IMR-90 (cell line): ENCODE results near the gene KRTAP12-1. TPM values are rescaled to one million over a fixed set of nuclear protein-coding genes. Genes with fewer than 3 reads are reported as not detected.

Experiments used
- ATAC-seq: fragments of 200-7000 bp; cut with Tn5 transposase; 2 replicates; pipeline ENCODE4 v1.9.1; 2020; ENCODE audit warnings: low read depth, mild to moderate bottlenecking, moderate library complexity
- BruUV-seq: library from RNA; stranded (reverse); fragments of 400-500 nt; replicated peaks from 2 replicates; lab custom pipeline; 2021; lab: Mats Ljungman, UMichigan
- CTCF ChIA-PET: fragments of 300-600 bp; formaldehyde crosslinking; extraction: SDS; loops from one replicate; lab custom pipeline; 2021; ENCODE audit warnings: antibody characterized with exemption; lab: Yijun Ruan, JAX
- POLR2A ChIA-PET: fragments of 300-600 bp; sonication (Branson Sonifier 250); formaldehyde crosslinking; loops from one replicate; lab custom pipeline; 2022; ENCODE audit warnings: antibody characterized with exemption; ENCODE audit not compliant: unreplicated experiment; lab: Charles Lee
- DNase-seq: peaks from one replicate; pipeline ENCODE4 v3.0.0; 2013
- H2AFZ ChIP-seq: replicated peaks from 2 replicates; pipeline ENCODE3; 2013; ENCODE audit warnings: low read length, mild to moderate bottlenecking; ENCODE audit not compliant: poor library complexity
- H2AK5ac ChIP-seq: 2 replicates; pipeline ENCODE4 v1.6.1; 2013; ENCODE audit warnings: low read depth, low read length, inconsistent platforms
- H2AK9ac ChIP-seq: replicated peaks from 2 replicates; pipeline ENCODE3; 2013; ENCODE audit warnings: mild to moderate bottlenecking, low read depth, low read length, moderate library complexity; ENCODE audit not compliant: poor library complexity
- H2BK120ac ChIP-seq: 2 replicates; pipeline ENCODE4 v1.6.1; 2013; ENCODE audit warnings: low read depth, low read length, inconsistent platforms
- H2BK15ac ChIP-seq: 3 replicates; pipeline ENCODE4 v1.6.1; 2013; ENCODE audit warnings: low read depth, low read length, inconsistent platforms
- H2BK20ac ChIP-seq: 2 replicates; pipeline ENCODE4 v1.6.1; 2013; ENCODE audit warnings: low read depth, mild to moderate bottlenecking, inconsistent platforms, low read length, moderate library complexity
- H2BK5ac ChIP-seq: 2 replicates; pipeline ENCODE4 v1.6.1; 2013; ENCODE audit warnings: mild to moderate bottlenecking, low read depth, low read length, inconsistent platforms; ENCODE audit not compliant: poor library complexity, severe bottlenecking
- H3K14ac ChIP-seq: replicated peaks from 2 replicates; pipeline ENCODE4 v1.6.1; 2013; ENCODE audit warnings: low read depth, low read length, inconsistent platforms
- H3K18ac ChIP-seq: 2 replicates; pipeline ENCODE4 v1.6.1; 2013; ENCODE audit warnings: low read depth, low read length, control low read depth
- H3K23ac ChIP-seq: 2 replicates; pipeline ENCODE4 v1.6.1; 2013; ENCODE audit warnings: low read depth, low read length, inconsistent platforms
- H3K27ac ChIP-seq: 2 replicates; pipeline ENCODE4 v1.5.1; 2013; ENCODE audit warnings: mild to moderate bottlenecking, control low read depth, low read length; ENCODE audit not compliant: insufficient read depth
- H3K27me3 ChIP-seq: 2 replicates; pipeline ENCODE4 v1.6.1; 2013; ENCODE audit warnings: low read length; ENCODE audit not compliant: control insufficient read depth, insufficient read depth
- H3K36me3 ChIP-seq: 2 replicates; pipeline ENCODE4 v1.6.1; 2013; ENCODE audit warnings: low read length, mixed read lengths; ENCODE audit not compliant: control insufficient read depth, insufficient read depth
- H3K4ac ChIP-seq: 2 replicates; pipeline ENCODE4 v1.6.1; 2013; ENCODE audit warnings: low read depth, low read length, inconsistent platforms
- H3K4me1 ChIP-seq: 2 replicates; pipeline ENCODE4 v1.6.1; 2013; ENCODE audit warnings: low read length, mixed read lengths; ENCODE audit not compliant: control insufficient read depth, insufficient read depth
- H3K4me2 ChIP-seq: 2 replicates; pipeline ENCODE4 v1.6.1; 2013; ENCODE audit warnings: low read depth, mild to moderate bottlenecking, control low read depth, low read length, moderate library complexity
- H3K4me3 ChIP-seq: 2 replicates; pipeline ENCODE4 v1.5.1; 2013; ENCODE audit warnings: low read depth, mild to moderate bottlenecking, control low read depth, low read length, moderate library complexity; ENCODE audit not compliant: insufficient read depth
- H3K56ac ChIP-seq: 2 replicates; pipeline ENCODE4 v1.6.1; 2013; ENCODE audit warnings: low read length, inconsistent platforms; ENCODE audit not compliant: insufficient read depth; ENCODE audit errors: extremely low read depth
- H3K79me1 ChIP-seq, 2 experiments: 2 replicates each; pipeline ENCODE4 v1.6.1; 2013; ENCODE audit warnings: low read length in 2 of 2, inconsistent platforms in 1 of 2, low read depth in 1 of 2
- H3K9ac ChIP-seq: 2 replicates; pipeline ENCODE4 v1.6.1; 2013; ENCODE audit warnings: low read depth, low read length, control low read depth
- H3K9me1 ChIP-seq: 2 replicates; pipeline ENCODE4 v1.6.1; 2013; ENCODE audit warnings: low read length, inconsistent platforms; ENCODE audit not compliant: insufficient read depth
- H3K9me3 ChIP-seq: 2 replicates; pipeline ENCODE4 v1.6.1; 2013; ENCODE audit warnings: low read length; ENCODE audit not compliant: control insufficient read depth, insufficient read depth
- H4K20me1 ChIP-seq: 2 replicates; pipeline ENCODE4 v1.6.1; 2013; ENCODE audit warnings: low read length, inconsistent platforms; ENCODE audit not compliant: insufficient read depth
- H4K5ac ChIP-seq: 2 replicates; pipeline ENCODE4 v1.6.1; 2013; ENCODE audit warnings: mild to moderate bottlenecking, low read depth, low read length, control low read depth
- H4K8ac ChIP-seq, 2 experiments: 2 replicates each; pipeline ENCODE4 v1.6.1; 2013; ENCODE audit warnings: low read depth in 2 of 2, low read length in 2 of 2, control low read depth in 1 of 2, inconsistent platforms in 1 of 2
- H4K91ac ChIP-seq: 2 replicates; pipeline ENCODE4 v1.6.1; 2013; ENCODE audit warnings: low read depth, low read length, inconsistent platforms; ENCODE audit not compliant: insufficient read depth
- BHLHE40 ChIP-seq: fragments of 150-350 bp; IDR thresholded peaks from 2 replicates; pipeline ENCODE4 v1.6.1; 2016; ENCODE audit warnings: mild to moderate bottlenecking, low read depth, low read length
- CEBPB ChIP-seq: IDR thresholded peaks from 2 replicates; pipeline ENCODE4 v1.6.1; 2012; ENCODE audit warnings: low read depth, low read length, improper control_type of control experiment
- CHD1 ChIP-seq: IDR thresholded peaks from 2 replicates; pipeline ENCODE4 v1.6.1; 2012; ENCODE audit warnings: low read depth, low read length, improper control_type of control experiment
- CTCF ChIP-seq: conservative IDR thresholded peaks from 2 replicates; pipeline ENCODE4 v1.5.1; 2012; ENCODE audit warnings: mild to moderate bottlenecking, low read depth, low read length, improper control_type of control experiment
- FOS ChIP-seq: fragments of 150-350 bp; IDR thresholded peaks from 2 replicates; pipeline ENCODE4 v1.6.1; 2016; ENCODE audit warnings: low read depth, low read length
- MAFK ChIP-seq: IDR thresholded peaks from 2 replicates; pipeline ENCODE4 v1.6.1; 2012; ENCODE audit warnings: low read depth, low read length, improper control_type of control experiment
- MAZ ChIP-seq: IDR thresholded peaks from 2 replicates; pipeline ENCODE4 v1.6.1; 2012; ENCODE audit warnings: low read depth, mild to moderate bottlenecking, low read length, improper control_type of control experiment, moderate library complexity, borderline replicate concordance
- MXI1 ChIP-seq: IDR thresholded peaks from 2 replicates; pipeline ENCODE4 v1.6.1; 2012; ENCODE audit warnings: low read depth, mild to moderate bottlenecking, low read length, moderate library complexity, borderline replicate concordance
- NFE2L2 ChIP-seq: fragments of 150-350 bp; IDR thresholded peaks from 2 replicates; pipeline ENCODE4 v1.6.1; 2016; ENCODE audit warnings: low read depth, mild to moderate bottlenecking, low read length
- POLR2A ChIP-seq: IDR thresholded peaks from 2 replicates; pipeline ENCODE4 v1.6.1; 2012; ENCODE audit warnings: mild to moderate bottlenecking, low read depth, low read length
- RAD21 ChIP-seq: IDR thresholded peaks from 2 replicates; pipeline ENCODE4 v1.6.1; 2012; ENCODE audit warnings: low read length, improper control_type of control experiment
- RCOR1 ChIP-seq: IDR thresholded peaks from 2 replicates; pipeline ENCODE4 v1.6.1; 2012; ENCODE audit warnings: mild to moderate bottlenecking, low read length, improper control_type of control experiment; ENCODE audit not compliant: insufficient replicate concordance
- RFX5 ChIP-seq: IDR thresholded peaks from 2 replicates; pipeline ENCODE4 v1.8.0; 2012; ENCODE audit warnings: low read depth, mild to moderate bottlenecking, low read length, moderate library complexity
- SMC3 ChIP-seq: fragments of 150-350 bp; IDR thresholded peaks from 2 replicates; pipeline ENCODE4 v1.6.1; 2016; ENCODE audit warnings: low read depth, mild to moderate bottlenecking, antibody characterized with exemption, low read length, moderate library complexity
- WGBS, 2 experiments: methylation state at CpG; one replicate each; pipeline versions ENCODE4 v1.1.5 to v1.1.7; 2013; ENCODE audit warnings: missing lambda C conversion rate in 2 of 2; ENCODE audit not compliant: insufficient read length in 1 of 2; ENCODE audit errors: extremely low coverage in 2 of 2; 5-methylcytosine and 5-hydroxymethylcytosine counted together
- dilution Hi-C: fragments of 300-500 bp; cut with HindIII; formaldehyde crosslinking; loops from one replicate; pipeline ENCODE4 v1.14.3; 2018; ENCODE audit warnings: low sequenced_read_pairs; ENCODE audit not compliant: unreplicated experiment
- in situ Hi-C: fragments of 300-500 bp; cut with MboI; formaldehyde crosslinking; loops from 3 replicates; pipeline ENCODE4 v1.14.3; 2019; ENCODE audit warnings: low sequenced_read_pairs, inconsistent platforms, mixed read lengths
- intact Hi-C: fragments of 100-400 bp; cut with micrococcal nuclease; formaldehyde crosslinking; loops from 2 replicates; pipeline ENCODE4 v1.10.0; 2022
- polyA plus RNA-seq, 3 experiments: library from polyadenylated mRNA; depleted of rRNA; stranded (reverse); fragments of >200 nt; gene quantifications; 2 replicates each; pipeline ENCODE4 v1.2.3, GENCODE V29; 2012; ENCODE audit warnings: low replicate concordance in 1 of 3
- total RNA-seq: library from RNA; depleted of rRNA; stranded (reverse); fragments of >200 nt; gene quantifications from 2 replicates; pipeline ENCODE4 v1.2.3, GENCODE V29; 2012
- TF ChIP-seq, protein P1 (sequence below): fragments of 150-350 bp; IDR thresholded peaks from 2 replicates; pipeline ENCODE4 v1.6.1; 2017; ENCODE audit warnings: mild to moderate bottlenecking, antibody characterized with exemption, low read length, low read depth
- TF ChIP-seq, protein P2 (sequence below): fragments of 150-350 bp; IDR thresholded peaks from 2 replicates; pipeline ENCODE4 v1.6.1; 2016; ENCODE audit warnings: low read depth, mild to moderate bottlenecking, low read length, moderate library complexity, borderline replicate concordance

The KRTAP12-1 gene
- total and polyA plus RNA-seq, 2 of the 4 experiments (the other 2 are of a cell fraction): not detected

DNA sequence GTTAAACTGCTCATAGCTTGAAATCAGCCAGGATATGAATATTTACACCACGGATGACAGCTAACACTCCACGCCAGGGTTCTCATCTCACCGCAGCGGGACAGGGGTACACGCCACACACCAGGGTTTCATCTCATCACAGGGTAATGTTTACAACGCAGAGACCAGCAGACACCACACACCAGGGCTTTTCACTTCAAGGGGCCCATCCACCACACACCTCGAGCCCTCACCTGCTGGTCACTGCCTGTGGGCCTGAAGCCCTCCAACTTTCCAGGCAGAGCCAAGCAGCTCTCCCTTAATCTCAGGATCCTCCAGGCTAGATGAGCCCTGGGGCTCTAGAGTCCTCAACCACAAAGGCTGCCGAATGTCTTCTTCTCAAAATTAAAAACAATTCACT is 13.7 kb upstream of the KRTAP12-1 start:
- no CpG with 5 or more reads among the region's 8 CpGs for WGBS, 2 experiments
- Histone ChIP-seq H3K4me1 (no peaks in the 10 kb centered on the region), H2AK9ac (no peak overlapping the region), H3K14ac (no peak overlapping the region), H3K9me1 (no peaks in the 10 kb centered on the region), H3K4ac (no peak overlapping the region), H3K9me3 (no peaks in the 10 kb centered on the region; the same call in 1 of the 2 replicates), H4K5ac (no peak overlapping the region), H2AFZ (no peak overlapping the region), H3K9ac (no peak overlapping the region), H4K91ac (no peak overlapping the region), H3K36me3 (no peaks in the 10 kb centered on the region), H3K4me3 (no peak overlapping the region), H2BK5ac (no peak overlapping the region), H2BK20ac (no peak overlapping the region), H2BK120ac (no peak overlapping the region), H2AK5ac (no peak overlapping the region), H2BK15ac (no peak overlapping the region), H3K56ac (no peak overlapping the region), H3K27me3 (peaks cover 40% of the 10 kb centered on the region), H4K20me1 (no peaks in the 10 kb centered on the region), H3K23ac (no peak overlapping the region), H3K79me1 (no peaks in the 10 kb centered on the region), H3K27ac (no peak overlapping the region), H4K8ac (no peak overlapping the region), H3K18ac (no peak overlapping the region), H3K4me2 (no peak overlapping the region)
- dilution Hi-C loops: no loop called here
- ChIA-PET CTCF (no interaction called here), POLR2A (no interaction called here)
- no TSS peak for BruUV-seq
- ATAC-seq (no peak), DNase-seq (no peak)
- in situ Hi-C loops: no loop called here
- TF ChIP-seq, protein P1, sequence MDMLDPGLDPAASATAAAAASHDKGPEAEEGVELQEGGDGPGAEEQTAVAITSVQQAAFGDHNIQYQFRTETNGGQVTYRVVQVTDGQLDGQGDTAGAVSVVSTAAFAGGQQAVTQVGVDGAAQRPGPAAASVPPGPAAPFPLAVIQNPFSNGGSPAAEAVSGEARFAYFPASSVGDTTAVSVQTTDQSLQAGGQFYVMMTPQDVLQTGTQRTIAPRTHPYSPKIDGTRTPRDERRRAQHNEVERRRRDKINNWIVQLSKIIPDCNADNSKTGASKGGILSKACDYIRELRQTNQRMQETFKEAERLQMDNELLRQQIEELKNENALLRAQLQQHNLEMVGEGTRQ: no peak
- TF ChIP-seq MAZ (no peak), CHD1 (no peak), NFE2L2 (no peak), RAD21 (no peak), CEBPB (no peak), FOS (no peak), CTCF (no peak), POLR2A (no peak), MXI1 (no peak), RCOR1 (no peak), MAFK (no peak), SMC3 (no peak), RFX5 (no peak), BHLHE40 (no peak)
- TF ChIP-seq, protein P2, sequence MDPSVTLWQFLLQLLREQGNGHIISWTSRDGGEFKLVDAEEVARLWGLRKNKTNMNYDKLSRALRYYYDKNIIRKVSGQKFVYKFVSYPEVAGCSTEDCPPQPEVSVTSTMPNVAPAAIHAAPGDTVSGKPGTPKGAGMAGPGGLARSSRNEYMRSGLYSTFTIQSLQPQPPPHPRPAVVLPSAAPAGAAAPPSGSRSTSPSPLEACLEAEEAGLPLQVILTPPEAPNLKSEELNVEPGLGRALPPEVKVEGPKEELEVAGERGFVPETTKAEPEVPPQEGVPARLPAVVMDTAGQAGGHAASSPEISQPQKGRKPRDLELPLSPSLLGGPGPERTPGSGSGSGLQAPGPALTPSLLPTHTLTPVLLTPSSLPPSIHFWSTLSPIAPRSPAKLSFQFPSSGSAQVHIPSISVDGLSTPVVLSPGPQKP: no peak
- intact Hi-C loops: no loop called here
